ENCODE results near the gene EPB41L2. TPM values are rescaled to one million over a fixed set of nuclear protein-coding genes. Genes with fewer than 3 reads are reported as not detected.

The EPB41L2 gene
- total RNA-seq, 4 donors from 2014 or later = 11.6 to 24.0 (median 14.6) TPM

DNA sequence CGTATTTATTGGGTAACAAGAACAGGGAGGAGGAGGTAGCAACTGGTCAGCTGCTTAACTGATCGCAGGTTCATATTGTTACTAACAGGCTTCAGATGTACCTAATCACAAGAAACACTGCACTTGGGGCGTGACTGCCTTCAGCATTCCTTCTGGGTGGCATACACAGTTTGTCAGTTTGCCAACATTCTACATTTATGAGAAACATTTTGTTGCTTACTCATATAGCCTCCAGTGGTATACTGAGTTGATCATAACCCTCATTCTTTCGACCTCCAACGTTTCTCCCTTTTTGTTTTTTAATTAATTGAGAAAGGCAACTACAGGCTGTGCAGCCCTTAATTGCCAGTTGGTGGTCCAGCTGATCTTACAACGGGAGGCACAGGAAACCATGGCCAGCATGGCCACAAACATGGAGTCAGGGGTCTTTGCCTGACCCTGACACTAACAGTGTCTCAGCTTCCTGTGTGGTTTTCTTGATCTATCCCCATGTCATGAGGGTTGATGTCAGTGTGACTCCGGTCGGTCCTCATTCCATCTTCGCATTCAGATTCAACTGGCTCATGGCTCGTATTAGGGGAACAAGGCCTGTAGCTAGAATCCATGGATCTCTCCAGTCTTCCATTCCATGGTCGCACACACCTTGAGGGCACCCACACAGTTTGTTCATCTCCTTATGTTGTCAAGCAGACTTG, 9.4 kb downstream of the EPB41L2 start:
- ATAC-seq = no peak
- H3K4me3 ChIP-seq = no peak overlapping the region
- TF ChIP-seq, protein P1, sequence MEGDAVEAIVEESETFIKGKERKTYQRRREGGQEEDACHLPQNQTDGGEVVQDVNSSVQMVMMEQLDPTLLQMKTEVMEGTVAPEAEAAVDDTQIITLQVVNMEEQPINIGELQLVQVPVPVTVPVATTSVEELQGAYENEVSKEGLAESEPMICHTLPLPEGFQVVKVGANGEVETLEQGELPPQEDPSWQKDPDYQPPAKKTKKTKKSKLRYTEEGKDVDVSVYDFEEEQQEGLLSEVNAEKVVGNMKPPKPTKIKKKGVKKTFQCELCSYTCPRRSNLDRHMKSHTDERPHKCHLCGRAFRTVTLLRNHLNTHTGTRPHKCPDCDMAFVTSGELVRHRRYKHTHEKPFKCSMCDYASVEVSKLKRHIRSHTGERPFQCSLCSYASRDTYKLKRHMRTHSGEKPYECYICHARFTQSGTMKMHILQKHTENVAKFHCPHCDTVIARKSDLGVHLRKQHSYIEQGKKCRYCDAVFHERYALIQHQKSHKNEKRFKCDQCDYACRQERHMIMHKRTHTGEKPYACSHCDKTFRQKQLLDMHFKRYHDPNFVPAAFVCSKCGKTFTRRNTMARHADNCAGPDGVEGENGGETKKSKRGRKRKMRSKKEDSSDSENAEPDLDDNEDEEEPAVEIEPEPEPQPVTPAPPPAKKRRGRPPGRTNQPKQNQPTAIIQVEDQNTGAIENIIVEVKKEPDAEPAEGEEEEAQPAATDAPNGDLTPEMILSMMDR (IDR thresholded peaks at IDR 0.05 in 4 of 5, conservative IDR thresholded peaks at IDR 0.05 in 1 of 5) = no peak
- no peak for TF ChIP-seq POLR2A (IDR thresholded peaks at IDR 0.05)
- no peak overlapping the region for H3K27ac ChIP-seq
- in situ Hi-C loops (cut with MboI; ENCODE audit: low sequenced_read_pairs in 4 of 4) (no loop called here), intact Hi-C loops (cut with DNase I; ENCODE audit: low total_unique reads) (no loop called here)
- H3K36me3 ChIP-seq = no peaks in the 10 kb centered on the region
- H3K9me3 ChIP-seq = peaks cover 0 to 10% (median 6%) of the 10 kb centered on the region in 3 donors
- H3K4me1 ChIP-seq = peaks cover 0 to 4% of the 10 kb centered on the region in 2 donors
- DNase-seq = no peak
- H3K27me3 ChIP-seq = no peaks in the 10 kb centered on the region

DNA sequence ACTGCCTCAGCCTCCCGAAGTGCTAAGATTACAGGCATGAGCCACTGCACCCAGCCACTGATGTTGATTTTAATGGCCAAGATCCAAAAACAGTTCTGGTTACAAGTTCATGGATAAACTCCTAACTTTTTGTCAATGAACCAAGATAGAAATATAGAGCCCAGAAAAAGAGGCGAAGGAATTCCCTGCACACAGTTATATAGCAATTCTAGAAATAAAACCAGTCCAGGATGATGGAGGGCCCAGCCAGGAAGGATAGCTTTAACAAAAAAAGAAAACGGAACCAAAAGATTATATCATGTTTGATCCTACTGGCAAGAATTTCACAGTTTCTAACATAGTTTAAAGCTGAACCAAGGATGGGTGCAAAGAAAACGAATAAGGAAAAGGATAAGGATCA, 10.9 kb downstream of the EPB41L2 start:
- no peak for ATAC-seq
- no peak overlapping the region for H3K27ac ChIP-seq
- TF ChIP-seq, protein P1 (IDR thresholded peaks at IDR 0.05 in 4 of 5, conservative IDR thresholded peaks at IDR 0.05 in 1 of 5) = no peak
- TF ChIP-seq POLR2A (IDR thresholded peaks at IDR 0.05) = no peak

DNA sequence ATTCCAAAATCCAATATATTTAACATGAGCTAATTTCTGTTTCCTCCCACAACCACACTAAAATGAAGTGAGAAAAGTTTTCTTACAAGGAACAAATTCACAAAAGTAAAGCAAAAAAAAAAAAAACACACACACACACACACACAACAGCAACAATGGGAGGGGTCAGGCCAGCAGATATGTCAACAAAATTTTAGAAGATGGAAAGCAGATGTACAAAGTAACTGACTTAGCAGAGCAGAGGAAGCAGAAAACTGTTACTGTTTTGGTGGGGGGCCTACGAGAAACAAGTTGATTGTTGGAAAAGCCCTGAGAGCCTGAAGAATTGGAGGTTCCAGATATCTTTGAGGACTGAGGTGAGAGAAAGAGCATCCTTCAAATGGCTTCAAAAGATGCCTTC, 11.7 kb downstream of the EPB41L2 start:
- ATAC-seq = no peak
- intact Hi-C loops (cut with DNase I; ENCODE audit: low total_unique reads) = no loop called here
- DNase-seq = no peak
- no peak overlapping the region for H3K27ac ChIP-seq
- no peak overlapping the region for H3K4me3 ChIP-seq
- TF ChIP-seq POLR2A (IDR thresholded peaks at IDR 0.05) = no peak
- TF ChIP-seq, protein P1 (IDR thresholded peaks at IDR 0.05 in 4 of 5, conservative IDR thresholded peaks at IDR 0.05 in 1 of 5) = no peak
- no peaks in the 10 kb centered on the region for H3K36me3 ChIP-seq
- H3K9me3 ChIP-seq = peaks cover 0 to 10% (median 6%) of the 10 kb centered on the region in 3 donors
- in situ Hi-C loops (cut with MboI; ENCODE audit: low sequenced_read_pairs in 4 of 4) = no loop called here
- peaks cover 0 to 4% of the 10 kb centered on the region in 2 donors for H3K4me1 ChIP-seq
- no peaks in the 10 kb centered on the region for H3K27me3 ChIP-seq

More for the DNA sequence above, 10.9 kb downstream of the EPB41L2 start:
- no peak overlapping the region for H3K4me3 ChIP-seq
- H3K27me3 ChIP-seq = no peaks in the 10 kb centered on the region
- H3K36me3 ChIP-seq = no peaks in the 10 kb centered on the region
- DNase-seq = no peak
- H3K9me3 ChIP-seq = peaks cover 0 to 10% (median 6%) of the 10 kb centered on the region in 3 donors
- peaks cover 0 to 4% of the 10 kb centered on the region in 2 donors for H3K4me1 ChIP-seq
- in situ Hi-C loops (cut with MboI; ENCODE audit: low sequenced_read_pairs in 4 of 4) (no loop called here), intact Hi-C loops (cut with DNase I; ENCODE audit: low total_unique reads) (no loop called here)

- H3K27me3 ChIP-seq = no peaks in the 10 kb centered on the region
- peaks cover 0 to 5% (median 5%) of the 10 kb centered on the region in 3 donors for H3K9me3 ChIP-seq
- H3K36me3 ChIP-seq = no peaks in the 10 kb centered on the region
- no peak overlapping the region for H3K4me3 ChIP-seq
- intact Hi-C loops (cut with DNase I; ENCODE audit: low total_unique reads) = no loop called here
- ATAC-seq = no peak
- TF ChIP-seq, protein P1 (IDR thresholded peaks at IDR 0.05 in 4 of 5, conservative IDR thresholded peaks at IDR 0.05 in 1 of 5) = no peak
- TF ChIP-seq POLR2A (IDR thresholded peaks at IDR 0.05) = no peak
- no peak overlapping the region for H3K27ac ChIP-seq
- H3K4me1 ChIP-seq = peaks cover 0 to 4% of the 10 kb centered on the region in 2 donors
- DNase-seq = no peak
- in situ Hi-C loops (cut with MboI; ENCODE audit: low sequenced_read_pairs in 4 of 4) = no loop called here
Measured at GRCh38 chr6:131049608-131050007, 13.4 kb downstream of the EPB41L2 start.
